GM18873 (cell line): ENCODE results near the gene KLHDC3.
"Not testable (repeated sequence)": the region's sequence is repeated elsewhere in the genome, so short reads cannot be mapped to it uniquely, and the experiment has no call there.

Experiments used
- ATAC-seq: cut with Tn5 transposase; IDR thresholded peaks from one replicate; pipeline ENCODE4 v1.9.1; 2021; ENCODE audit warnings: mild to moderate bottlenecking, moderate library complexity, moderate number of reproducible peaks; ENCODE audit not compliant: unreplicated experiment, low FRiP score

Gene KLHDC3

GRCh38 chr6:43021270-43022047 lies 7.4 kb downstream of the KLHDC3 start, which contains the start of gene RRP36:
Gene RRP36, plus strand, starts transcription at chr6:43021623. Its CDS starts 32 bp downstream, at chr6:43021655.
- ATAC-seq: no peak

- no peak for ATAC-seq
Observed at GRCh38 chr6:43024436-43024835, 10.4 kb downstream of the KLHDC3 start.

GRCh38 chr6:43026365-43026764 lies 12.3 kb downstream of the KLHDC3 start:
- no peak for ATAC-seq

GRCh38 chr6:43029120-43029519 lies 15.1 kb downstream of the KLHDC3 start:
- ATAC-seq: no peak

GRCh38 chr6:43032326-43032725 lies 18.3 kb downstream of the KLHDC3 start:
- no peak for ATAC-seq

GRCh38 chr6:43033496-43034189 lies 19.6 kb downstream of the KLHDC3 start:
- no peak for ATAC-seq

GRCh38 chr6:43034190-43034525 lies 20.1 kb downstream of the KLHDC3 start:
- no peak for ATAC-seq

- ATAC-seq: no peak
Observed at GRCh38 chr6:43035495-43036194, 21.6 kb downstream of the KLHDC3 start.

- no peak for ATAC-seq
Observed at GRCh38 chr6:43036712-43037111, 22.7 kb downstream of the KLHDC3 start.

GRCh38 chr6:43037197-43037596 lies 23.1 kb downstream of the KLHDC3 start:
- no peak for ATAC-seq

GRCh38 chr6:43037706-43038105 lies 23.7 kb downstream of the KLHDC3 start:
- ATAC-seq: no peak

- no peak for ATAC-seq
Observed at GRCh38 chr6:43038727-43039126, 24.7 kb downstream of the KLHDC3 start.

- no peak for ATAC-seq
Observed at GRCh38 chr6:43040542-43041257, 26.7 kb downstream of the KLHDC3 start.

- ATAC-seq: not testable (repeated sequence)
Observed at GRCh38 chr6:43041475-43041874, 27.4 kb downstream of the KLHDC3 start.

- no peak for ATAC-seq
Observed at GRCh38 chr6:43043310-43043709, 29.3 kb downstream of the KLHDC3 start.

- ATAC-seq: no peak
Observed at GRCh38 chr6:43045371-43045930, 31.4 kb downstream of the KLHDC3 start.

- ATAC-seq: no peak
Observed at GRCh38 chr6:43047998-43048397, 33.9 kb downstream of the KLHDC3 start.

GRCh38 chr6:43050981-43051380 lies 36.9 kb downstream of the KLHDC3 start:
- ATAC-seq: no peak

GRCh38 chr6:43052225-43052841 lies 38.3 kb downstream of the KLHDC3 start:
- no peak for ATAC-seq
